Keratinocyte (primary cell): ENCODE measurements around the gene CPT1B. TPM values are rescaled to one million over a fixed set of nuclear protein-coding genes. Genes with fewer than 3 reads are reported as not detected.
A peak's percentile ranks its signal among the peaks of the same experiment; 100 is the strongest.

Experiments used
- DNase-seq: peaks from one replicate; pipeline ENCODE4 v3.0.0-alpha.2; 2011; ENCODE audit warnings: low read depth, missing footprints, low spot score
- FAIRE-seq: peaks from 2 replicates; lab custom pipeline; 2011; peaks lifted over from hg19 to GRCh38; lab: Jason Lieb, UNC
- H2AFZ ChIP-seq: 2 replicates; pipeline ENCODE4 v1.6.0; 2012; ENCODE audit warnings: low read length, control low read depth, inconsistent platforms; ENCODE audit not compliant: control insufficient read depth
- H3K27ac ChIP-seq: 2 replicates; pipeline ENCODE4 v1.5.1; 2011; ENCODE audit warnings: low read length; ENCODE audit not compliant: control insufficient read depth, insufficient read depth
- H3K27me3 ChIP-seq: 3 replicates; pipeline ENCODE4 v1.6.0; 2011; ENCODE audit warnings: low read length; ENCODE audit not compliant: control insufficient read depth, insufficient read depth; ENCODE audit errors: extremely low read depth
- H3K36me3 ChIP-seq, 2 experiments: 2 replicates in 1 of 2; 3 replicates in 1 of 2; pipeline ENCODE4 v1.5.1; 2011; ENCODE audit warnings: low read length in 2 of 2, mild to moderate bottlenecking in 1 of 2; ENCODE audit not compliant: control insufficient read depth in 2 of 2, insufficient read depth in 2 of 2; ENCODE audit errors: extremely low read depth in 1 of 2
- H3K4me1 ChIP-seq: 3 replicates; pipeline ENCODE4 v1.5.1; 2011; ENCODE audit warnings: low read length; ENCODE audit not compliant: control insufficient read depth, insufficient read depth; ENCODE audit errors: extremely low read depth
- H3K4me2 ChIP-seq: 3 replicates; pipeline ENCODE4 v1.6.0; 2011; ENCODE audit warnings: low read depth, low read length; ENCODE audit not compliant: control insufficient read depth, insufficient read depth; ENCODE audit errors: extremely low read depth
- H3K4me3 ChIP-seq, 3 experiments: fragments of 200-600 bp in 1 of 3; sonication (generic) in 1 of 3; 2 replicates in 2 of 3; 3 replicates in 1 of 3; pipeline ENCODE4 v1.5.1; 2011 to 2016; ENCODE audit warnings: low read length in 3 of 3, mild to moderate bottlenecking in 3 of 3, control low read depth in 2 of 3, inconsistent platforms in 1 of 3, low read depth in 1 of 3, mixed read lengths in 1 of 3, mixed run types in 1 of 3, moderate library complexity in 1 of 3; ENCODE audit not compliant: control insufficient read depth in 2 of 3, insufficient read depth in 2 of 3; ENCODE audit errors: extremely low read depth in 1 of 3
- H3K79me2 ChIP-seq: 2 replicates; pipeline ENCODE4 v1.6.0; 2012; ENCODE audit warnings: low read length; ENCODE audit not compliant: control insufficient read depth, insufficient read depth
- H3K9ac ChIP-seq: 3 replicates; pipeline ENCODE4 v1.6.0; 2011; ENCODE audit warnings: low read length; ENCODE audit not compliant: control insufficient read depth, insufficient read depth; ENCODE audit errors: extremely low read depth
- H3K9me1 ChIP-seq: 3 replicates; pipeline ENCODE4 v1.6.0; 2011; ENCODE audit warnings: low read length; ENCODE audit not compliant: control insufficient read depth, insufficient read depth; ENCODE audit errors: extremely low read depth
- H3K9me3 ChIP-seq: 2 replicates; pipeline ENCODE4 v1.5.1; 2012; ENCODE audit warnings: low read depth, low read length; ENCODE audit not compliant: control insufficient read depth
- H4K20me1 ChIP-seq: 3 replicates; pipeline ENCODE4 v1.6.0; 2011; ENCODE audit warnings: low read length; ENCODE audit not compliant: control insufficient read depth, insufficient read depth; ENCODE audit errors: extremely low read depth
- EZH2 ChIP-seq: IDR thresholded peaks from one replicate; pipeline ENCODE4 v1.6.1; 2012; ENCODE audit warnings: inconsistent platforms, mild to moderate bottlenecking, low read length, moderate library complexity
- dilution Hi-C: fragments of 300-500 bp; cut with MboI; formaldehyde crosslinking; loops from one replicate; pipeline ENCODE4 v1.7.0; 2020; ENCODE audit warnings: low sequenced_read_pairs; ENCODE audit not compliant: extremely low pct_ligation_motif_present
- polyA plus RNA-seq, 5 experiments: library from polyadenylated mRNA; depleted of rRNA in 3 of 5; stranded (reverse) in 3 of 5; stranded (forward) in 1 of 5; unstranded in 1 of 5; fragments of >200 nt; gene quantifications; 1 replicate in 1 of 5; 2 replicates in 3 of 5; 3 replicates in 1 of 5; pipeline versions ENCODE4 v1.2.1 to v1.2.3, GENCODE V29; 2011 to 2012; ENCODE audit warnings: missing spikeins in 2 of 5, low read depth in 1 of 5, low replicate concordance in 1 of 5
- TF ChIP-seq, protein P1 (sequence below), 3 experiments: IDR thresholded peaks in 1 of 3; conservative IDR thresholded peaks in 1 of 3; optimal IDR thresholded peaks in 1 of 3; 2 replicates in 2 of 3; 3 replicates in 1 of 3; pipeline versions ENCODE3 to v1.5.1; 2011; ENCODE audit warnings: low read length in 3 of 3, mild to moderate bottlenecking in 3 of 3, moderate library complexity in 2 of 3, control low read depth in 1 of 3, inconsistent platforms in 1 of 3; ENCODE audit not compliant: insufficient read depth in 2 of 3; ENCODE audit errors: extremely low read depth in 1 of 3

The CPT1B gene
- polyA plus RNA-seq, 1 donor (not counting 4 experiments of a cell fraction or from before 2014, with no cell fraction given) = 11.0 TPM

GRCh38 chr22:50582493-50583293 lies 4.5 kb upstream of the CPT1B start, which contains the start of gene CHKB:
TSS of gene CHKB (minus strand) at chr22:50582849. CDS start at chr22:50582781, 68 bp downstream.
- Histone ChIP-seq H3K9me3 (no peaks in the 10 kb centered on the region), H3K9ac (peak within 1 kb of the TSS; percentile 95), H3K27me3 (no peaks in the 10 kb centered on the region), H3K9me1 (no peaks in the 10 kb centered on the region), H3K4me3 (peak within 1 kb of the TSS; percentile 79 to 94 (median 89)), H3K79me2 (peaks cover 15% of the 10 kb centered on the region), H4K20me1 (no peaks in the 10 kb centered on the region), H3K36me3 (peaks cover 2 to 11% of the 10 kb centered on the region in 2 experiments), H3K4me2 (peak within 1 kb of the TSS; percentile 96), H2AFZ (peak within 1 kb of the TSS; percentile 81), H3K27ac (peak within 1 kb of the TSS; percentile 84), H3K4me1 (peaks cover 12% of the 10 kb centered on the region)
- TF ChIP-seq, protein P1, sequence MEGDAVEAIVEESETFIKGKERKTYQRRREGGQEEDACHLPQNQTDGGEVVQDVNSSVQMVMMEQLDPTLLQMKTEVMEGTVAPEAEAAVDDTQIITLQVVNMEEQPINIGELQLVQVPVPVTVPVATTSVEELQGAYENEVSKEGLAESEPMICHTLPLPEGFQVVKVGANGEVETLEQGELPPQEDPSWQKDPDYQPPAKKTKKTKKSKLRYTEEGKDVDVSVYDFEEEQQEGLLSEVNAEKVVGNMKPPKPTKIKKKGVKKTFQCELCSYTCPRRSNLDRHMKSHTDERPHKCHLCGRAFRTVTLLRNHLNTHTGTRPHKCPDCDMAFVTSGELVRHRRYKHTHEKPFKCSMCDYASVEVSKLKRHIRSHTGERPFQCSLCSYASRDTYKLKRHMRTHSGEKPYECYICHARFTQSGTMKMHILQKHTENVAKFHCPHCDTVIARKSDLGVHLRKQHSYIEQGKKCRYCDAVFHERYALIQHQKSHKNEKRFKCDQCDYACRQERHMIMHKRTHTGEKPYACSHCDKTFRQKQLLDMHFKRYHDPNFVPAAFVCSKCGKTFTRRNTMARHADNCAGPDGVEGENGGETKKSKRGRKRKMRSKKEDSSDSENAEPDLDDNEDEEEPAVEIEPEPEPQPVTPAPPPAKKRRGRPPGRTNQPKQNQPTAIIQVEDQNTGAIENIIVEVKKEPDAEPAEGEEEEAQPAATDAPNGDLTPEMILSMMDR (optimal IDR thresholded peaks at IDR 0.05 in 1 of 3, IDR thresholded peaks at IDR 0.05 in 1 of 3, conservative IDR thresholded peaks at IDR 0.05 in 1 of 3; ENCODE audit: extremely low read depth in 1 of 3, insufficient read depth in 2 of 3, low read length in 3 of 3) = no peak
- TF ChIP-seq EZH2 = no peak
- peak; percentile 80 for DNase-seq
- no peak for FAIRE-seq
- dilution Hi-C loops = no loop called here

DNA sequence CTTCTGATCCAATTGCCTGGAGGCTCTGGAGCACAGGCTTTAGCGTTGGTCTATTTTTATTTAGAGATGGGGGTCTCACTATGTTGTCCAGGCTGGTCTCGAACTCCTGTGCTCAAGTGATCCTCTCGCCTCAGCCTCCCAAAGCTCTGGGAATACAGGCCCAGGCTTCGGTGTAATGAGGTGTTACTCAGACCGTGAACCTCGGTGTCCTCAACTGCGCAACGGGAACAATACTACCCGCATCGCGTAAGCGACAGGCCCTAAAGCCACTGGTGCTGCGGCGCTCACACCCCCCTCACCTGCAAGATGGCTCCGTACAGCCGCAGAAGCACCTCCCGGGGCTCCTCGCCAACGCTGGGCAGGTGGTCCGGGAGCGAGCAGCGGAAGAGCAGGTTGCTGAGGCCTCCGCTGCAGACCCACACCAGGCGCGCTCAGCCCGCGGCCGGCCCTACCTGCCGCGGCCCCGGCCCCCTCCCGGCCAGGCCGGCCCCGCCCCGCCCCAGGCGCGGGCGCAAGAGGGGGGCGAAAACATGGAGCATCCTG lies 3.8 kb upstream of the CPT1B start:
- TF ChIP-seq, protein P1 (optimal IDR thresholded peaks at IDR 0.05 in 1 of 3, IDR thresholded peaks at IDR 0.05 in 1 of 3, conservative IDR thresholded peaks at IDR 0.05 in 1 of 3; ENCODE audit: extremely low read depth in 1 of 3, insufficient read depth in 2 of 3, low read length in 3 of 3) = no peak
- no peak for TF ChIP-seq EZH2
- peak overlapping the region; percentile 80 for H3K4me2 ChIP-seq
- peaks cover 12% of the 10 kb centered on the region for H3K4me1 ChIP-seq
- no peaks in the 10 kb centered on the region for H3K27me3 ChIP-seq
- H3K27ac ChIP-seq = peak overlapping the region; percentile 84
- H3K9me3 ChIP-seq = no peaks in the 10 kb centered on the region
- H4K20me1 ChIP-seq = no peaks in the 10 kb centered on the region
- peaks cover 15% of the 10 kb centered on the region for H3K79me2 ChIP-seq
- no peaks in the 10 kb centered on the region for H3K9me1 ChIP-seq
- peak overlapping the region; percentile 75 for H2AFZ ChIP-seq
- peak overlapping the region; percentile 95 for H3K9ac ChIP-seq
- H3K36me3 ChIP-seq = peaks cover 2 to 11% of the 10 kb centered on the region in 2 experiments
- dilution Hi-C loops = no loop called here
- DNase-seq (no peak), FAIRE-seq (peak; percentile 57)
- H3K4me3 ChIP-seq = peak overlapping the region; percentile 79 to 86 (median 79)
